SKM-1 treated with dmso at 0.1 percent for 144 hours (cell line): ENCODE data around the gene TMEM272.

Experiments
- DNase-seq: peaks from one replicate; lab custom pipeline; 2025; ENCODE audit not compliant: unreplicated experiment; lab: John Stamatoyannopoulos, UW

TMEM272 gene

DNA sequence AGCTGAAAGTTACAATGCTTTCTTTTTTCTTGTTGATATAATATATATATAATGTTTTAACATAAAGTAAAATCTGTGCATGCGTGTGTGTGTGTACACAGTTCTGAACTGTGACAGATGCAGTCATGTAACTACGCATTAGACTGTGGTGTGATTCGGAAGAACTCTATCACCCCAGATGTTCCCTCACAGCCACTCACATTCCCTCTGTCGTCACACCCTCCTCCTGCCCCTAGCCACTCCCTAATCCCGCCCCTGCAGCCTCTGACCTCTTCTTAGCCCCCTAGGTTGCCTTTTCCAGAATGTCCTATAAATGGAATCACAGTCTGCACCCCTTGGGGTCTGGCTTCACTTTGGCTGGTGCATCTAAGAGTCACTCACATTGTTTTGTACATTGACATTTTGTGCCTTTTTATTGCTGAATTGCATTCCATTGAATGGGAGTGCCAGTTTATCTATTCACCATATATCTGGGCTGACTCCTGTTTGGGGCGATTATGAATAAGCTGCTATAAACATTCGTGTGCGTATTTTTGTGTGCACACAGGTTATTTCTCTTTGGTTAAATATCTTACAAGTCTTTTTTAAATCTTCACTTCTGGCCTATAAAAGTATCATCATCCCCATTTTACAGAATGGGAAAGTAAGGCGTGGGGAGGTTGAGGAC, 61.4 kb downstream of the TMEM272 start:
- DNase-seq = no peak

DNA sequence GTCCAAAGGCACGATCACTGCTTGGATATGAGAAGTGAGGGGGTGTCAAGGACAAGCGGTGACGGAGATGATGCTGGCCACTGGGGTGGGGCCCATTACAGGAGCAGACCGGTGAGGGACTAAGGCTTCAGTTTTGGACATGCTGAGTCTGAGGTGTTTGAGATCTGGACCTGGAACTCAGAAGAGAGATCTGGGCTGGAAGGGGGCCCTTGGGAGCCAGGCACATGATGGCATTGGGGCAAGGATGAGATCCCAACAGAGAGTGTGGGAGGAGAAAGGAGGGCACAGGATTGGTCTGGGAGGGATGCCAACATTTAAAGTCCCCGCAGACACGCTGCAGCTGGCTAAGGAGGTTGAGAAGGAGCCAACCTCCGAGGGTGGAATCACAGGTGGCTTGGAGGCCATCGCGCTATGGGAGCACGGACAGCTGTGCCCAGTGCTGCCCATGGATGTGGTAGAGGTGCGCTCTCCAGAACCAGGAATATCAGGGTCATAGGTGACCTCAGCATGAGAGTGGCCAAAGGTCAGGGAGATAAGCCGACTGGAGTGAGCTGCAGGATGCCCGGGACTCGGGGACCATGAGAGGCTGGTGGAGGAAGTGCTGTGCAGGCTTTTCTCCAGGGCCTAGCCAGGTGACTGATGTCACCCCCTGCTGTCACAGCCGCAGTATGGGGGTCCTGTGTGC, 62.8 kb downstream of the TMEM272 start:
- no peak for DNase-seq

DNA sequence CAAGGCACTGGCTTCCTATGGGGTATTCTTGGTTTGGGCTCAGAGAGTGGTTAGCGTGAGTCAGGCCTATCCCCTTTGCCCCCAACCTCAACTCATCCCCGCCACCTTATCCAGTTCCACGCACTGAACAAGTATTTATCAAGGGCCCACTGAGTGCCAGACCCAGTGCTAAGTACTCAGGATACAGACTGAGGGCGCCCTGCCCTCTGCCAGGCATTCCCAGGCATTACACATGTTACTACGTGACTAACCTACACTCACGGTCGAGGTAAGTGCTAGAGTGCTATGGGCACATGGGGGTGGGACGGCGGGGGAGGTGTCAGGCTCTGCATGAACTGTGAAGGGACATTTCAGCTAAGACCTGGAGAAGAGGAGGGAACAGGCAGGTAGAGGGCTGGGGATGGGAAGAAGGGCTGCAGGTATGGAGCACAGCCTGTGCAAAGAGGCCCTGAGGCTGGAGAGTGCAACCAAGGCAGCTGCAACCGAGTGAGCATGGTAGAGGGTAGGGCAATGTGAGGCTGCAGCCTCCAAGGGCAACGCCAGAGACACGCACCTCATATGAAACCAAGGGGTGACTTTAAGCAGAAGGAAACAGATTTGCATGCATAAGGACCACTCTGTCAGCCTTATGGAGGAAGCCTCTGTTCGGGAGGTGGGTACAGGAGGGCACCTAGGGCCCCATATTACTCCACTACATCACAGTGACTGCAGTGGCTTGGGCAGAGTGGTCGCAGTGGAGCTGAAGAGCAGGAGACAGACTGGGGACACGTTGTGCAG, 63.5 kb downstream of the TMEM272 start:
- peak; percentile 15 for DNase-seq

DNA sequence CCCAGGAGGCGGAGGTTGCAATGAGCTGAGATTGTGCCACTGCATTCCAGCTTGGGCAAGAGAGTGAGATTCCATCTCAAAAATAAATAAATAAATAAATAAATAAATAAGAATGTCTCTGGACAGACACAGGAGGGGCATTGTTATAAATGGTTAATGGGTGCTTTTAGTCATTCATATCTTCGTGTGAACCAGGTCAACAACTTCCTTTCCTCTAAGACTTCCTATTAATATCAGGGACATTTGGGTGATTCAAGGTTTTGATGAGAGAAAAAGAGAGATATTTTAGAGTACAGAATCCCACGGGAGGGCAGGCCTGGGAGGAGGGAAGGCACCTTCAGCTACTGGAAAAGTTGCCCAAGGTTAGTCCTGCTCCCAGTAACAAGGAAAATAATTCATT, 64.9 kb downstream of the TMEM272 start:
- no peak for DNase-seq

DNA sequence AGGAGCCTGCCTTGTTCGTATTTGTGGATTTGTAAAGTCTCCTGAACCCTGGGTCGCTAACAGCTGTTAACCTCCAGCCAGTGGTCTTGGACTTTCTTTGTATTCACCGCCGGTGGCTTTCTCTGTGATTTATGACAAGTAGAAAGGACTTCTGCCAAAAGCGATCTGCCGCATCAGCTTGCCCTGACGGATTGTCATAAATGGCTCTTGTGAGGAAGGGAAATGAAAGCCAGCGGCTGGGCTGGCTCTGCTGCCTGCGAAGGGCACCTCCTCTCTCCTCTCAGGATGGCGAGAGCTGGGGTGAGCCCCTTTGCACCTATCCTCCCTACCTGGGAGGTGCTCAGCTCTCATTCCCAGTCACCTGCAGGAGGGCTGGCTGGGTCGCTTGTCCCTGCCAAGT, 66.6 kb downstream of the TMEM272 start:
- no peak for DNase-seq

DNA sequence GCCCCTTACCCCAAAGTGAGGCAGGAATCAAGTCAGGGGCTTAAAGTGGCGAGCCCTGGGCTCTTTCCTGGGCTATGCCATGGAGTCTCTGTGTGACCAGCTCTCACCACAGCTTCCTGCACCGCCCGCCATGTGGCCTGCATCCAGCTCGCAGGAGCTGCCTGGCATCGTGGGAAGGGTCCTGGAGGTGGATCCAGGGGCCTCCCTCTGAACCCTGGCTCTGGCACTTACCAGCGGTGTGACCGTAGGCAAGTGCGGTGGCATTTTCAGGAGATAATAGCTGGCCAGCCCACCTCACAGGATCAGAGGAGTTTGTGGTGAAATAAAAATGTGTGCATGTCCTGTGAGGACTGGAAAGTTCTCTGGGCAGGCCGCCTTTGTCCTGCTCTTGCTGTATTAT, 67.1 kb downstream of the TMEM272 start:
- no peak for DNase-seq

DNA sequence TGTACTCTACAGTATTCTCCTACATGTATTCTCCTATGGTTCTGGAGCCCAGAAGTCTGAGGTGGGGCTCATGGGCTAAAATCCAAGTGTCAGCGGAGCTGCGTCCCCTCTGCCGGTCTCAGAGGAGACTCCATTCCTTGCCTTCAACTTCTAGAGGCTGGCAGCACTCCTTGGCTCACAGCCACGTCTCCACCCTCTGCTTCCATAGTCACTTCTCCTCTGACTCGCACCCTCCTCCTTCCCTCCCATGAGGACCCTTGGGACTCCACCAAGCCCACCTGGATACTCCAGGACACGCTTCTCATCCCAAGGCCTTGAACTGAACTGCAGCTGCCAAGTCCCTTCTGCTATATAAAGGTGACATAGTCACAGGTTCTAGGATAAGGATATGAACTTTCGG, 68.8 kb downstream of the TMEM272 start:
- DNase-seq = no peak

DNA sequence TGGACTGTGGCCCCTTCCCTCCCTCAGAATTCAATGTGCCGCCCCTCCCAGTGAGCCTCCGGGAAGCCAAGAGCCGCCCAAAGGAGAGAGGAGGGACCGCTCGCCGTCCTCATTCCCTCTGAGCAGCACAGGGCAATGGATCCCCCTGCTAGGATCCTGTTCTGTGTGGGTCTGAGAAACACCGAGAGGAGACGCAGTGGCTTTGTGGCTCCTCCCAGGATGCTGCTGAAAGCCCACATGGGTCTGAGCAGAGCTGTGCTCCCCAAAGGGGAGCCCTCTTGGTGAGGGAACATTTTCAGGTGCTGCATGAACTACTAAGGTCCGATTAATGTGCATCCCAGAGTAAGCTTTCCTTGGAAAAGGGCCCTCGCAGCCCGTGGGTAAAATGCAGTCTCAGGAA, 71.5 kb downstream of the TMEM272 start:
- DNase-seq = no peak

DNA sequence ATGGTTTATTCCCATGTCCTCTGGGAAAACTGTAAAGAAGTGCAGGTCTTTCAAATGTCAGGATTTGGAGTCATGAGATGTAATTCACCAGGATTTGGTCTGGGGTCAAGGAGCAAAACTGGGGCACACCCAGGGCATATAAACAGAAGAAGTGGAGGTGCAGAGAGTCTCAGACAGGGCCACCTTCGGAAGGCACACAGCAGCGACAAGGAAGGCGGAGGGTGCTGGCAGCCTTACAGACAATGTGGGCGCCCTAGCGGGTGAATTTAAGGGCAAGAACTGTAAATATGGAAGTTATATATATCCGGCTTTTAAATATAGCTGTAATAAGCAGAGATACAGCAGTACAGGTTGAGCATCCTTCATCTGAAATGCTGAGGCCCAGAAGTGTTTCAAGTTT, 72.2 kb downstream of the TMEM272 start:
- no peak for DNase-seq

DNA sequence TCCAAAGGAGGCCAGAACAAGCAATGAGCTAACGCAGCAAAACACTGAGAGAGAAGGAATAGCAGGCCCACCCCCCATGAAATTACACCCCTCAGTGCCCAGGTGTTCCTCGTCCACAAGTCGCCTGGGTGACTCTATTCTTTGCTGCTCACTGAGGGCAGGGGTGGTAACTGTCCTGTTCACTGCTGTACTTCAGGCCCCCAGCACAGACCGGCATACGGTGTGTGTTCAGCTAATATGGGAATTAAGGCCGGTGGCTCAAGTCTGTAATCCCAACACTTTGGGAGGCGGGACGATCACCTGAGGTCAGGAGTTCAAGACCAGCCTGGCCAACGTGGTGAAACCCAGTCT, 72.9 kb downstream of the TMEM272 start:
- no peak for DNase-seq

DNA sequence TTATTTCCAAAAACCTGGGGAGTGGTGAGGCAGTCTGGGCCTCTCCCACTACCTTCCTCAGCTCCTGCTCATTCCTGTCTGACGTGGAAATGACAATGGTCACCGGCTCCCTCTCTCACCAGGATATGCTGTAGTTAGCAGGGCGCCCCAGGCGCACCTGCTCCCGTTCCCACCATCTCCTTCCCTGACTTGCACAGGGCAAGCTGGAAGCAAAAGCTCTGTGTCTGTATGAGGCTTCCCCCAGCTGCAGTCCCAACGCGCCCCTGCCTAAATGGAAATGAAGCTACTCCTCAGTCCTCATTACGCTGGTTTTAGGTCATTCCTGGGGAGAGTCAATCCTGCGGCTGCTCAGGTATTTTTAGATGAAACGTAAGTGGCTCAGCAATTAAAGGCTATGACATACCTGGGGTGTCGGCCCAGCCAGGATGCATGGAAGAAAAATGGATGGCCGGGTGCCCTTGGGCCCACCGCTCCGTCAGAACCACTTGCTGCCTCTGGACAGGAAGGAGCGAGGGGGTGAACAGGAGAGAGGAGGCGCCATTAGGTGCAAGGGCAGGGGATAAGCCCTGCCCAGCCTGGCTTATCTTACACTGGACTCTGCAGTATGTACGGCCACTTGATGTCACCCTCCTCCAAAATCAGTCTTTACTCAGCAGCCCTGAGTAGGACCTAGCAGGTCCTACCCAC, 73.4 kb downstream of the TMEM272 start:
- DNase-seq = no peak

DNA sequence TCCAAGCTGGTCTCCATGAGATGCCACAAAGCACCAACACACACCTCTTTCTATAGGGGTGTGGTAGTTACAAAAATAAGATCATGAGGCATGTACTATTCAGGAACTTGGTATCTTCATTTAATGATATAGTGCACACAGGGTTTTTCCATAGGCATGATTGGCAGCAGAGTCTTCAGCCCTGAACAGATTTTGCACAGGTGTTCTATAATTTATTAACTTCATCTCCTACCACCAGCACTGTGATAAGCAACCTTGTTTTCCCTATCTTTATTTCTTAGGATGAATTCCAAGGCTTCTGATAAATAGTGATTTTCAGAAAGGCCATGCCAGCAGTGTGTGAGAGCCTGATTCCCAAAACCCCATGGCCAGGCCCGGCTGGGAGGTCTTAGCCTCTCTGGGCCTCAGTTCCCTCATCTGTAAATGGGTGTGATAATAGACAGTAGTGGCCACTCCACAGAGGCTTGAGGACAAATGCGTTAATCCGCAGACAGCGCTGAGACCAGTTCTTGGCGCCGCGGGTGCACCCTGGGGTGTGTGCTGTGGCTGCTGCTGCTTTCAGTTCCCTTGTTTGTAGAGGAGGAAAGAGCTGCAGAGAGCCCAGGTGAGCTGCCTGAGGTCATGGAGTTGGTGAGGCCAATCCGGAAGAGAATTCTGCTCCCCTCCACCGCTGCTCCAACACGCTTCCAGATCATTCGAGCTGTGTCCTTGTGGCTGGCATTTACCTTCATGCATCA, 74.1 kb downstream of the TMEM272 start:
- no peak for DNase-seq

DNA sequence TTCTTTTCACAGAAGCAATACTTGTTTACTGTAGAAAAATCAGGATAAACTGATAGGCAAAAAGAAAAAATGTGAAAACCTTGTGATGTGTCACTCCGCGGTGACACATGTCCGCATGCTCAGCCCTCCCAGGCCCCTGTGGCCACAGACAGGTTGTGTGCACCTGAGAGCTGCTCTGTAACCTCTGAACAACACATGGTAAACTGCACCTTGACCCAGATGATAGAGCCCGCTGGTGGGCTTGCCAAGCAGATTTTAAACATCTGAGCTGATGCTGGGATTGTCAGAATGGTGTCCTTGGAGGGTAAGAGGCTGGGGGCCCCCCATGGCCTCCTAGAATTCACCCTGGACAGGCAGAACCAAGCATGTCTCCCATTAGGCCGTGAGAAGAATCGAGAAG, 74.8 kb downstream of the TMEM272 start:
- no peak for DNase-seq

DNA sequence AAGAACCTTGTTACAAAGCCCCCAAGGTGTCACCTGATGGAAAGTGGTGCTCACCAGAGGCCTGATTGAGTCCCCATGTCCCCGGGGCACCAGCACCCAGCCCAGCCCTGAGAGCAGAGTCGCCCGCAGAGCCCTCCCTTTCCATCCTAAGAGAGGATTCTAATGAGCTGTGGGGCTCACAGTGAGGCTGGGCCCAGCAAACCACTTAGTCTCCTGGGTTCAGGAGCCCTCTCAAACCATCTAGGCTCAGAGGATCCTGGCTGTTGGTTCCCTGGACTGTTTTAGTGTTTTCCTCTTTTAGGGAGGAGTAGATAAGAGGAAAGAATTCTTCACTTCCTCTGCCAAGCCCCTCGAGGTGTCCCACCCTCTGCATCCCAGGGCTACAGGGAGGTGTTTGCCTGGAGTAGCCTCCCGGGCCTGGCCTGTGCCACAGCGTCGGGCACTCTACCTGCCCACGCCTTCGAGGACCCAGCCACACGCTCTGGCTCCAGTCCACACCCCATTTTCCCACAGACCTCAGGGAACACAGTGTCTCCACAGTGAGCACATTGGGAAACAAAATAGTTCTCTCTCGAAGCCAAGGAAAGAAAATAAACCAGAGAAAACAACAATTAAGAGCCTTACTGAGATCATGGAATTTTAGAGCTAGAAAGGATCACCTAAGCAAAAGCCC, 75.4 kb downstream of the TMEM272 start:
- no peak for DNase-seq

DNA sequence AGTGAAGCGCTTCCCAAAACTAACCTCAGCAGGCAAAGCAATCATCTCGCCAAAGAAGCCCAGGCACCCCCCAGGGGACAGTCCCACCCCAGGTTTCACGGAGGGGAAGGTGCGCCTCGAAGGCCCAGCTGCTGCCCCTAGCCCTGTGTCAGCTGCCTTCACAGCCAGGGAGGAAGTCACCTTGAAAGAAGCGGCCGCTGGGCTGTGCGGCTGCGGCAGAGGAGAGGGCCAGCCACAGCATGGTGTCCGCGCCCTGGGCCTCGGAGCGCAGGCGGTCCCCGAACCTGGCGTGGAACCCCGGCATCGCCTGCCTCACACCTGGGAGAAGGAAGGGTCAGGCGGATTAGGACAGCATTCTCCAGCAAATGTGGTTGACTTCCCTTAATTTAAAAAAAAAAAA, 76.0 kb downstream of the TMEM272 start:
- DNase-seq = no peak

DNA sequence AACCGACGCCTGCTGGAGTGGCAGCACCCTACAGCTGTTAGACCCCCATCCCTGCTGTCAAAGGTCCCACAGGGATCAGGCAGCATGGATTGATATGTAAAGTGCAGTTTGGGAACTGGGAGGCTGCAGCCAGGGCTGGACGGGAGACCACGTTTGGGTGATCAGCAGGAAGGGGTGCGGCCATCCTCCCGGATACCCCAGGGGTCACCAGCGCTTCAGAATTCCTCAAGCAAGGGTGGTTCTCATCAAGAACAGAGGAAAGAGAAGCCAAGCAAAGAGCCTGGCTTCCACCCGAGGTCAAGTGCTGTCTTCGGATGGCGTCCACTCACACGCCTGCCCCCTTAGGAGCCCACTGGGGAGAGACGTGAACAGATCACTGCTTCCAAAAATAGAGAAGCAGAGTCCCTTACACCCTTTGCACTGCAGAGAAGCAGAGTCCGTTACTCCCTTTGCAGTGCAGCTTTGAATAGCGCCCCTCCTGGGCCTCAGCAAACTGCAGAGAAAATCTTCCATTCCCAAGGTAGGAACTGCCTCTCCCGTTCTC, 76.5 kb downstream of the TMEM272 start:
- no peak for DNase-seq

DNA sequence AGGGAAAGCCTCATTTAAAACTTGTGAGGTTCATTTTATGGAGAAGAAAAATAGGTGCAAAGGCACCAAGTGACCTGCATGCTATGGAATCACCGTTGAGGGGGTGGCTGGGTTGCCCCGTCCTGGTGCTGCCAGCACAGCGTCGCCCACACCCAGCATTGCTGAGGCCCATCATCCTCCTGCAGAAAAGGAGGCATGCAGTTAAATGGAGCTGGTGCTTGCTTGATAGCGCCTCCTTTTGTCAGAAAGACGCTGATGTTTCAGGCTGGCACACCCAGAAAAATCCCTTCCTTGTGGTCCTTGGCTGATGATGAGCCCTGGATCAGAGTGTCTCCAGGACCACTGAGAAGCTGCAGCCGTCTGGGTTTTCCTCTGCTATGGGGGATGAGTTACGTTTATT, 77.9 kb downstream of the TMEM272 start:
- DNase-seq = no peak

DNA sequence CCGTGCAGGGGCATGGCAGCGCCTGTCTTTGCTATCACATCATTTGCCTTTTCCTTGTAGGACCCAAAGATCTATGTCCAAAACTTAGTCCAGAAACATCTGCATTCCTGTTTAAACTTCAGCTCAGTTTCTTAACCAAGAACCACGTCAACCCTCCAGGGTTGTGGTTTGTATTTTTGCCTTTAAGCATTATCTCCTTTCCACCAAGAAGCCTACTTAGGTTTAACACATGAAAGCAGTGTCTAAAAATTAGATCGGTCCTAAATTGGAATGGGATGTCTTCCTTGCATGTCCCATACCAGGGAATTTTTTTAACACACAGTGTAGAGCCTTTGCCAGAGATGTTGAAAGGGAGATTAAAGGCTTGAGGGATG, 79.8 kb downstream of the TMEM272 start:
- no peak for DNase-seq

DNA sequence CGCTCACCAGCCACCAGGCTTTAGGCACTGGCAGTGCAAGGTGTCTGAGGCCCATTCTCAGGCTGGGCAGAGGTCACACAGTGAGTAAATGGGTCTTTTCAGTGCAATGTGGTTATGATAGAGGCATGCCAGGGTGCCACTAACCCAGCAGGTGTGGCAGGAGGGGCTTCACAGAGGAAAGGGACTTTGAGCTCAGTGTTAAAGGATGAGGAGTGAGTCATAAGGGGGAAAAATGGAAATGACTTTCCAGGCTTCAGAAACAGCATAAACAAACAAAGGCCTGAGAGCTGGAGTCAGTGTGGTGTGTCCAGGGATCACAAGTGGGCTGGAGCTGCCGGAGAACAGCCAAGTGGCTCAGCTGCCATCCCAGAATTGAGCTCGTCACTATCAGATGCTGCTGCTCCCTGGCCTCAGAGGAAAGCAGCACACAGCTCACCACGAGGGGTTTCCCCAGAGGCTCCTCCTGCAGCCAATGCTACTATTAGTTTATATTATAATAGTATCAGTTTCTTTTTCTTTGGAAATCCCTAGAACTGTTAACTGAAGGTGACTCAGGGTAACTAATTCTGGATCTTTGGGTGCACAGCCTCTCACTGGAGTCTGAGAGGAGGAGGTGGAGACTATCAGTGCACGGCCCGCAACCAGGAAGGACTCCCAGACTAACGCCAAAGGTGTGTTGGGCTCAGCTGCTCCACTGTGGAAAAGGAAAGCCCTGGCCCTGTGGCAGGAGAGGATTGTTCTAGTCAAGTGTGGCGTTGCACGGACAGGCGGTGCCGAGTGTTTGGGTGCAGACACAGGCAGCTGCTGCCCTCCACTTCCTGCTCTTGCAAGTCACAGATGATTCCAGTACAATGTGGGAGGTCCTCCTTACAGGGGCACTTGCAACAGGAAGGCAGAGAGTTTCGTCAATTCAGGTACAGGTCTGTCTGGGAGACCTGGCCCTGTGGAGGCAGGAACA, 80.5 kb downstream of the TMEM272 start:
- no peak for DNase-seq
